Measurements from ENCODE around the gene TMC8.
"Not testable (repeated sequence)": the region's sequence is repeated elsewhere in the genome, so short reads cannot be mapped to it uniquely, and the experiment has no call there.

TMC8 gene

GRCh38 chr17:78110363-78111015 lies 20.1 kb upstream of the TMC8 start:
- DNase-seq (ENCODE audit: low spot score), result no peak

DNA sequence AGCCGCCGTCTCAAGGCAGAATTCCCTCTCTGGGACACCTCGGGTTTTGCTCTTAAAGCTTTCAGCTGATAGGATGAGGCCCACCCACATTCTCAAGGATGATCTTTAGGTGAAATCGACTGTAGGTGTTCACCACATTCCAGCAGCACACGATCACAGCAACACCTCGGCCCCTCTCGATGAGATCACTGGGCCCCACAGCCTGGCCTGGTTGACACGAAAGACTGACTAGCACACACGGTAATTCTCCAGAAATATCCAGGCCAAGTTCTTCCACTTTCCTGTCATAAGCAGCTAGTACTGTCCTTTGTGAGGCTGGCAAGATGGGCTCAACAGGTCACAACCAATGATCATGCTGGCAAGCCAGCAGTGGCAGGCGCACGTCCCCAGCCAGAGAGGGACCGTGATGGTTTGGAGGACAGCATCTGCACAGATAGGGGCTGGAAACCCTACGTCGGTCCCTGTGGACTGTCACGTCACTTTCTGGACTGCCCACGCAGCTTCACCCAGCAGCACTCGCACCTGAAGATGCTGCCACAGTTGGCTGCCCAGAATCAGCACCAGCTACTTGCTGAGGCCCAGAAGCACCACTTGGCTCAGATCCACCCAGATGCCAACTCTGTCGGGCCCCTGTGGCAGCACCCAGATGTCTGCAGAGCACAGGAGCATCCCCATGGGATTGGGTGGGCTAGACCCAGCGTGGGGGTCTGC lies 19.4 kb upstream of the TMC8 start:
- no peak for DNase-seq (ENCODE audit: low spot score)

GRCh38 chr17:78111727-78112517 lies 18.6 kb upstream of the TMC8 start:
- no peak for DNase-seq (ENCODE audit: low spot score)

DNA sequence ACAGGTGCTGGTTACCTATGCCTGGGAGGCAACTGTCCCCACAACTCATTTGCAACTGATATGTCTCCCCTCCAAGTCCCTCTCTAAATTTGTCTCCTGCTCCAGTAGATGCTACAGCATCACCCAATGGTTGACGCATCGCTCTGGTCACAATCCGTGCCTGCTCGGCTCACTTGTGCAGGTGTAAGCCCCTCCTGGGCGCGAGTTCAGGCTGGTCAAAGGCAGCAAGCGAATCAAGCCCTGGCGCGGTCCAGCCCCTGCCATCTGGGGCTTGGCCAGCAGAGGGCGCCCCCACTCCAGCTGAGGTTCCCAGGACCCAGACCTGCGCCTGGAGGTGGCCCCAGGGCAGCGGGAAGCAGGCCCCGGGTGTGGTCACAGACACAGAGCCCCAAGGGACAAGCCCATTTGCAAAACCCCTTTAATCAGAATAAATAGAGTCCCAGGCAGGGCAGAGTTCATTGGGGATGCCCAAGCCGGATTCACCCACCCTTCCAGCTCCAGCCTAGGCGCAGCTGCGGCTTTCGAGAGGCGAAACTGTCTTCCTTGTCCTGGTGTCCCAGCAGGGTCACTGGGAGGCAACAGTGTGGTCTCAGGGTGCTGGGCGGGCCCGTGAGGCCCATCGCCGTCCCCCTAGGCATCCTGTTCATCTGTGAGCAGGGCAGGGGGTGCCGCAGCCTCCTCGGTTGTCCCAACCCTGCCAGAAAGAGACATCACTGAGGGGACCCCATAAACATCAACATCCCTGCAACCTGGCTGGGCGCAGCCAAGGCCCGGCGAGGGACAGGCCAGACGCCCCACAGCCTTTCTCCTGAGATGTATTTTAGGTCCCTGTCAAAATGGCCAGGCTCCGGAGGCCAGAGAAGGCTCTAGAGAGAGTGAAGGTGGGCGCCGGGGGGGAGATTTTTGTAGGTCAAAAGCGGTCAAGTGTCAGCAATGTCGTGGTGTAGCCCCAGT lies 17.8 kb upstream of the TMC8 start:
- peak; percentile 70 for DNase-seq (ENCODE audit: low spot score)

DNA sequence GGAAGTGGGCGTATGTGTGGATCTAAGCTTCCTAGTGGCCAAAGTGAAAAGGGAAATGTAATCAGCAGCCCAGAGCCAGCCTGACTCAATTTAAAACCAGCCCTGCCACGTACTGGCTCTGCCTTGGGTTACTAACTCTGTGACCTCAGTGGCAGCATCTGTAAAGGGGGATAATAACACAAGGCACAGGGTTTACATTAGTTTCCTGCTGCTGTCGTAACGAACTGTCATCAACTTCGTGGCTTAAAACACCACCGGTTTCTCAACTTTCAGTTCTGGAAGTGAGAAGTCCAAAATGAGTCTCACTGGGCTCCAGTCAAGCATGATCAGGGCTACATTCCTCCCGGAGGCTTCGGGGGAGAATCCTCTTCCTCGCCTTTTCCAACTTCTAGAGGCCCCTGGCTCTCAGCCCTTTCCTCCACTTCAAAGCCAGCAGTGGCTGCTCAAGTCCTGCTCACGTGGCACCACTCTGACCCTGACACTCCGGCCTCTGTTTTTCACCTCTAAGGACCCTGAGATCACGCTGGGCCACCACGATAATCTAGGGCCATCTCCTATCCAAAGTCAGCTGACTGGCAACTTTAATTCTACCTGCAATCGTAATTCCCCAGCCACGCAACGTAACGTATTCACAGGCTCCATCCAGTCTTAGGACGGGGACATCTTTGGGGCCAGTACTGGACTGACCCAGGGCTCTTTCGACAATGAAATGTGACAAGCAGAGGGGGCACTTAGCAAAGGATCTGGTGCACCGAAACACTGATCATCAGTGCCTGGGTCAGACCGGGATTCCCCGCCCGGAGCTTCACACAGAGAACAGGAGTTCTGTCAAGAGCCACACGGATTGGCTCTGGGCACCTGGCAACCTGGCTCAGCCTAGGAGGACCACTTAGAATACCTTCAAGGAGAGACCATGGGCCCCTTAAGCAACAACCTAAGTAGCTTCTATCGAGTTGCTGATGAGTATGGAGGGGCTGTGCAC lies 16.5 kb upstream of the TMC8 start:
- no peak for DNase-seq (ENCODE audit: low spot score)

- no peak for DNase-seq (ENCODE audit: low spot score)
Observed at GRCh38 chr17:78114831-78115723, 15.5 kb upstream of the TMC8 start.

- not testable (repeated sequence) for DNase-seq (ENCODE audit: low spot score)
Observed at GRCh38 chr17:78115803-78116202, 14.8 kb upstream of the TMC8 start.

DNA sequence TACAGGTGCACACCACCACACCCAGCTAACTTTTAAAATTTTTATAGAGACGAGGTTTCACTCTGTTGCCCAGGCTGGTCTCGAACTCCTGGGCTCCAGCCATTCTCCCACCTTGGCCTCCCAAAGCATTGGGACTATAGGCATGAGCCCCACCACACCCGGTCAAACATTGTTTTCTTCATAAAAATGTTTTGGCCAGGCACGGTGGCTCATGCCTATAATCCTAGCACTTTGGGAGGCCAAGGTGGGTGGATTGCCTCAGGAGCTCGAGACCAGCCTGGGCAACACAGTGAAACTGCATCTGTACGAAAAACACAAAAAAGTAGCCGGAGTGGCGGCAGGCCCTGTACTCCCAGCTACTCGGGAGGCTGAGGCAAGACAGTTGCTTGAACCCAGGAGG lies 14.2 kb upstream of the TMC8 start:
- no peak for DNase-seq (ENCODE audit: low spot score)

DNA sequence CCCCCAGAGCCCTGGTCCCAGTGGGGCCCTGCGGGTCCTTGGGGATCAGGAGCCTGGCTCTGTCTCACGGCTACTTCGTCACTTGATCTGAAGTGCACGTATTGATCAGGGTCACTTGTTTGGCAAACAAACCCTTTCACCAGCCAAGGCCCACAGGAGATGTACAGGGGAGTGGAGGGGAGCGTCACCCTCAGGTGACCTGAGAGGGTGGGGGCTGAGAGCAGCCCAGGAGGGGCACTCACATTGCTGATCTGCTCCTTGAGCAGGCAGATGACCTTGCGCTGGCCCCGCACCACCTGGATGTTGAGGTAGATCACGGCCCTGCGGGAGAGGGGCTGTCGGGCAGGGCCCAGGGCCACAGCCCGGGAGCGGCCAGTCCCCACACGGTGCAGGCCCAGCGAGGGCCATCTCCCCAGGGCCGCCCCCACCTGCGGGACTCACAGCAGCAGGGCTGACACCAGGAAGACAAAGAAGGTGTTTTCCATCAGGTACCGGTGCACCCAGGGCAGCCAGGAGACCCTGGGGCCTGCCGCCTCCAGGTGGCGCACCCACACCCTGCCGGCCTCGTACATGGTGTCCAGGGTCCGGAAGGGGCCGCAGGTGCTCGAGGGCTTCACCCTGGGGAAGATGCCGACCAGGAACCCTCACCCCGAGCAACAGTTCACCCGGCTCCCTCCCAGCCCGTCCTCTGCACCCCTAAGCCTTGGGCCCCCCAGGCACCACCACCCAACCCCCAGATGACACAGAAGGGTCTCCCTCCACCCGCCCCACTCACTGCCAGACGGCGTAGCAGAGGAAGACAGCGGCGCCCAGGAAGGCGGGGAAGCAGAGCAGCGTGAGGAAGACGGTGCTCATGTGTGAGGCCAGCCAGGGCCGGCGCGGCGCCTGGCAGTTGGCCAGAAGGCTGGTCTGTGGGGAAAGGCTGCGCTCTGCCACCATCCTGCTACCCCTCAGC lies 13.3 kb upstream of the TMC8 start:
- DNase-seq (ENCODE audit: low spot score), result no peak

- no peak for DNase-seq (ENCODE audit: low spot score)
Observed at GRCh38 chr17:78118801-78119241, 11.8 kb upstream of the TMC8 start.

GRCh38 chr17:78120537-78120936 lies 10.0 kb upstream of the TMC8 start:
- no peak for DNase-seq (ENCODE audit: low spot score)

DNA sequence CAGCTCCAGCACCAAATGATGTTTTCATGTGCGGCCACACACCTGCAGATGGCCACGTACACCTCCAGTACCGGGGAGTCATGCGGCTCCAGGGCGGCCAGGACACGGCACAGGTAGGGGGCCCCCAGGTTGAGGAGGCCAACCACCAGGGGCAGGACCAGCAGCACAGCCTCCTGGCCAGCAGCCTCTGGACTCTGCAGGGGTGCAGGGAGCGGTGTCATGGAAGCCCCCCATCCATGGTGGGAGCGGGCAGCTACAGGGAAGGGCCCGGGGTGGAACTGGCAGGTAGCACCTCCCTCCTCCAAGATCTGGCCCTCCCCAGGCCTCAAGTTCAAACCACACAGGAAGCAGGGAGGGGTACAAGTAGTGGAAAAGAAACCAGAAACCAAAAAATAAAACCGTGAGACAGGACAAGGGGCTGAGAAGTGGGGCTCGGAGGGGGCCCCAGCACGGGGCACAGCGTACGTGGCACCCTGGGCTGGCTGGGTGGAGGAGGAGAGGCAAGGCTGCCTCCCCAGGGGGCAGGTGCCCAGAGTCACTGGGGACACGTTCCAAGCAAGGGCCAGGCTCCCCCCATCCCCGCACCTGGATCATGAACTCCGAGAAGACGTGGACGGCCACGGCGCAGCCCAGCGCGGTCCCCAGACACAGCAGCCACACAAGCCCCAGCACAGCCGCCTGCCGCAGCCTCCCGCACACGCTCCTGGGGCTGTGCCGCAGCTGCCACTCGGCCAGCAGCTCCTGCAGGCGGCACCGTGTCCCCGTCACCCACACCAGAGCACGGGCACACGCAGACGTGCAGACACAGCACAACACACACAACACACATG lies 9.4 kb upstream of the TMC8 start:
- peak; percentile 74 for DNase-seq (ENCODE audit: low spot score)

DNA sequence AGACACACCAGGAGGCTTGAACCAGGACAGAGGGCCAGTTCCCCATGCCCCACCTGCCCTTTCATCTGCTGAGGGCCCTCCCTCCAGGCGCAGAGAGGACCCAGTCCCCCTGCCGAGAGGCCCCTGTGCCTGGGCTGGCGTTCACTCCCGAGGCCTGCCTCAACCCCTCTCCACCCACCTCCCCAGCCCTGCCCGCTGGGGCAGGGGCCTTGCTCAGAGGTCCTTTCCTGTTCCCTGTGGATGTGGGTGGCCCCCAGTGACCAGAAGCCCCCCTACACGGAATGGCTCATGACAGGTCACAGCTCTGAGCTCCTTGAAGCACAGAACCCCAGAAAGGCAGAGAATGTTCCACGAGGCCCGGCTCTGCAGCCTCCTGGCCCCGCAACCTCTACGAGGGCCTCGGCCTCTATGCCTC lies 8.8 kb upstream of the TMC8 start:
- no peak for DNase-seq (ENCODE audit: low spot score)

- DNase-seq (ENCODE audit: low spot score), result no peak
Observed at GRCh38 chr17:78122216-78122930, 8.2 kb upstream of the TMC8 start.

DNA sequence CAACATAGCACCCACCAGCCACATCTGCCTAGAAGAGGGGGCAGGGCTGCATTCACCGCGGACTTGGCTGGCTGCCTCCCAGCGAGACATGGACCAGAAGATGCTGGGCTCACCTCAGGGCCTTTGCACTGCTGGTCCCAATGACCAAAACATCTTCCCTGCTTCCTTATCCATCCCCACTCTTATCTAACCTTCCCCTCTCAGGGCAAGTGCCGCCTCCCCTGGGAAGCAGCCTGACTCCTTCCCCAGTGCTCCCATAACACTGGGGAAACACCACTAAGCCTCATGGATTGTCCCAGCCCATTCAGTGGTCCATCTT lies 7.7 kb upstream of the TMC8 start:
- DNase-seq (ENCODE audit: low spot score), result no peak

GRCh38 chr17:78123258-78123929 lies 7.2 kb upstream of the TMC8 start:
- no peak for DNase-seq (ENCODE audit: low spot score)

All from CD4-positive, alpha-beta T cell treated with Interleukin-6 at 100 ng/mL for 8 hours (primary cell).